CD14-positive monocyte (primary cell): ENCODE results near the gene AAGAB. TPM values are rescaled to one million over a fixed set of nuclear protein-coding genes. Genes with fewer than 3 reads are reported as not detected.
"Not testable (repeated sequence)": the region's sequence is repeated elsewhere in the genome, so short reads cannot be mapped to it uniquely, and the experiment has no call there.

Source experiments
- DNase-seq, 3 donors: peaks; one replicate each; pipeline ENCODE4 v3.0.0-alpha.2; 2011 to 2022
- H2AFZ ChIP-seq: 2 replicates; pipeline ENCODE4 v1.6.0; 2012; ENCODE audit warnings: mild to moderate bottlenecking, low read depth, low read length, inconsistent platforms; ENCODE audit not compliant: insufficient read depth, poor library complexity, severe bottlenecking
- H3K27ac ChIP-seq, 2 donors: 1 replicate in 1 of 2; 2 replicates in 1 of 2; pipeline ENCODE4 v1.5.1; 2012 to 2013; ENCODE audit warnings: low read length in 2 of 2, control low read depth in 1 of 2, inconsistent platforms in 1 of 2, low read depth in 1 of 2, mild to moderate bottlenecking in 1 of 2
- H3K27me3 ChIP-seq, 2 donors: one replicate each; pipeline versions ENCODE4 v1.6.0 to v1.6.1; 2011 to 2013; ENCODE audit warnings: low read length in 2 of 2; ENCODE audit not compliant: control insufficient read depth in 2 of 2, insufficient read depth in 2 of 2
- H3K36me3 ChIP-seq, 2 donors: replicated peaks in 1 of 2; 1 replicate in 1 of 2; 2 replicates in 1 of 2; pipeline versions ENCODE4 v1.5.1 to v1.6.1; 2012 to 2013; ENCODE audit warnings: low read length in 2 of 2, control low read depth in 1 of 2, inconsistent platforms in 1 of 2, mild to moderate bottlenecking in 1 of 2; ENCODE audit not compliant: insufficient read depth in 2 of 2, control insufficient read depth in 1 of 2
- H3K4me1 ChIP-seq, 2 donors: 1 replicate in 1 of 2; 2 replicates in 1 of 2; pipeline versions ENCODE4 v1.5.1 to v1.6.1; 2012 to 2013; ENCODE audit warnings: low read length in 2 of 2, control low read depth in 1 of 2, inconsistent platforms in 1 of 2, mild to moderate bottlenecking in 1 of 2, moderate library complexity in 1 of 2; ENCODE audit not compliant: insufficient read depth in 2 of 2, control insufficient read depth in 1 of 2
- H3K4me2 ChIP-seq: replicated peaks from 2 replicates; pipeline ENCODE3; 2012; ENCODE audit warnings: low read length, moderate library complexity, mild to moderate bottlenecking; ENCODE audit not compliant: poor library complexity, severe bottlenecking; ENCODE audit errors: extremely low read depth
- H3K4me3 ChIP-seq, 3 experiments: fragments of 200-600 bp in 1 of 3; sonication (generic) in 1 of 3; replicated peaks in 1 of 3; 1 replicate in 2 of 3; 2 replicates in 1 of 3; pipeline ENCODE4 v1.5.1; 2011 to 2013; ENCODE audit warnings: low read length in 3 of 3, mild to moderate bottlenecking in 3 of 3, control low read depth in 2 of 3, low read depth in 2 of 3, inconsistent platforms in 1 of 3, moderate library complexity in 1 of 3
- H3K79me2 ChIP-seq: 2 replicates; pipeline ENCODE4 v1.6.0; 2012; ENCODE audit warnings: mild to moderate bottlenecking, control low read depth, inconsistent platforms, low read length, moderate library complexity; ENCODE audit not compliant: insufficient read depth
- H3K9ac ChIP-seq: 2 replicates; pipeline ENCODE4 v1.6.0; 2017; ENCODE audit warnings: low read length, mild to moderate bottlenecking; ENCODE audit not compliant: insufficient read depth, poor library complexity, severe bottlenecking
- H3K9me3 ChIP-seq, 2 donors: replicated peaks in 1 of 2; 1 replicate in 1 of 2; 2 replicates in 1 of 2; pipeline versions ENCODE4 v1.5.1 to v1.6.1; 2012 to 2013; ENCODE audit warnings: low read length in 2 of 2, control low read depth in 1 of 2; ENCODE audit not compliant: control insufficient read depth in 1 of 2, insufficient read depth in 1 of 2
- H4K20me1 ChIP-seq: 2 replicates; pipeline ENCODE4 v1.6.0; 2012; ENCODE audit warnings: mild to moderate bottlenecking, low read length, control low read depth, moderate library complexity; ENCODE audit not compliant: insufficient read depth
- H3K27ac Mint-ChIP-seq, 7 donors: one replicate each; pipeline ENCODE4 v1.8.0; 2020; ENCODE audit warnings: mild to moderate bottlenecking in 7 of 7, mixed read lengths in 7 of 7, moderate library complexity in 6 of 7, inconsistent platforms in 2 of 7
- H3K27me3 Mint-ChIP-seq, 3 donors: one replicate each; pipeline ENCODE4 v1.8.0; 2021 to 2022; ENCODE audit warnings: low read depth in 3 of 3, mild to moderate bottlenecking in 3 of 3, mixed read lengths in 3 of 3, moderate library complexity in 3 of 3, inconsistent platforms in 1 of 3
- H3K36me3 Mint-ChIP-seq, 2 donors: one replicate each; pipeline ENCODE4 v1.8.0; 2020; ENCODE audit warnings: mixed read lengths in 2 of 2, inconsistent platforms in 1 of 2, mild to moderate bottlenecking in 1 of 2
- H3K4me1 Mint-ChIP-seq: one replicate; pipeline ENCODE4 v1.8.0; 2020; ENCODE audit warnings: mild to moderate bottlenecking, mixed read lengths
- H3K4me3 Mint-ChIP-seq, 2 donors: one replicate each; pipeline ENCODE4 v1.8.0; 2020; ENCODE audit warnings: mild to moderate bottlenecking in 2 of 2, mixed read lengths in 2 of 2, moderate library complexity in 1 of 2
- H3K9me3 Mint-ChIP-seq, 7 donors: one replicate each; pipeline ENCODE4 v1.8.0; 2020 to 2022; ENCODE audit warnings: mixed read lengths in 7 of 7, mild to moderate bottlenecking in 6 of 7, moderate library complexity in 6 of 7, inconsistent platforms in 2 of 7
- WGBS: methylation state at CpG from one replicate; pipeline ENCODE4 v1.1.5; 2013; ENCODE audit warnings: missing lambda C conversion rate; ENCODE audit not compliant: insufficient coverage; 5-methylcytosine and 5-hydroxymethylcytosine counted together
- intact Hi-C, 2 donors: fragments of 100-400 bp; cut with micrococcal nuclease; formaldehyde crosslinking; loops; one replicate each; pipeline versions ENCODE4 v1.15.0 to v1.15.1; 2023
- polyA plus RNA-seq, 3 donors: library from polyadenylated mRNA; depleted of rRNA in 1 of 3; unstranded in 2 of 3; stranded (reverse) in 1 of 3; fragments of 300-500 nt in 2 of 3; fragments of >200 nt in 1 of 3; fragmentation: Illumina TruSeq in 2 of 3; gene quantifications; 1 replicate in 2 of 3; 2 replicates in 1 of 3; pipeline ENCODE4 v1.2.3, GENCODE V29; 2012 to 2021
- TF ChIP-seq, protein P1 (sequence below): fragments of 200-600 bp; IDR thresholded peaks from one replicate; pipeline ENCODE4 v1.8.0; 2022; ENCODE audit warnings: antibody characterized with exemption, mild to moderate bottlenecking

The AAGAB gene
- polyA plus RNA-seq, 3 donors, result 11.2 to 40.4 (median 30.1) TPM

DNA sequence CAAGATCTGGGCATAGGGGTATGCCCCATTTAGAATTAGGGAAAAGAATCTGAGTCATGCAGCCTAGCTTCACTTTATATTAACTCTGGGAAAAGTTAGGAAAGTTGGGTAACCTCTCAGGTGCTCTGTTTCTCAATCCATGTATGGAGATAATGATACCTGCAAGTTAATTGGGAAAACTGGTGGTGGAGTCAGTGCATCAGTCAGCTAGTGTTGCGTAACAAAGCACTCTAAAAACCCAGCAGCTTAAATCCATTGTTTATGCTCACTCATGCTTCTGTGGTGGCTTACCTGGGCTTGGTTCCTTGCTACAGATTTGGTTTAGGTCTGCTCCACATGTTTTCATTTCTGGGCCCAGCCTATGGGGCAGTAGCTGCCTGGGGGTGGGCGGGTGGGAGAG lies 98.0 kb downstream of the AAGAB start:
- H3K9me3 Mint-ChIP-seq, result peaks cover 0 to 6% (median 4%) of the 10 kb centered on the region in 7 donors
- no peak overlapping the region for H2AFZ ChIP-seq
- TF ChIP-seq, protein P1, sequence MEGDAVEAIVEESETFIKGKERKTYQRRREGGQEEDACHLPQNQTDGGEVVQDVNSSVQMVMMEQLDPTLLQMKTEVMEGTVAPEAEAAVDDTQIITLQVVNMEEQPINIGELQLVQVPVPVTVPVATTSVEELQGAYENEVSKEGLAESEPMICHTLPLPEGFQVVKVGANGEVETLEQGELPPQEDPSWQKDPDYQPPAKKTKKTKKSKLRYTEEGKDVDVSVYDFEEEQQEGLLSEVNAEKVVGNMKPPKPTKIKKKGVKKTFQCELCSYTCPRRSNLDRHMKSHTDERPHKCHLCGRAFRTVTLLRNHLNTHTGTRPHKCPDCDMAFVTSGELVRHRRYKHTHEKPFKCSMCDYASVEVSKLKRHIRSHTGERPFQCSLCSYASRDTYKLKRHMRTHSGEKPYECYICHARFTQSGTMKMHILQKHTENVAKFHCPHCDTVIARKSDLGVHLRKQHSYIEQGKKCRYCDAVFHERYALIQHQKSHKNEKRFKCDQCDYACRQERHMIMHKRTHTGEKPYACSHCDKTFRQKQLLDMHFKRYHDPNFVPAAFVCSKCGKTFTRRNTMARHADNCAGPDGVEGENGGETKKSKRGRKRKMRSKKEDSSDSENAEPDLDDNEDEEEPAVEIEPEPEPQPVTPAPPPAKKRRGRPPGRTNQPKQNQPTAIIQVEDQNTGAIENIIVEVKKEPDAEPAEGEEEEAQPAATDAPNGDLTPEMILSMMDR, result no peak
- peaks cover 9% of the 10 kb centered on the region for H4K20me1 ChIP-seq
- H3K27ac Mint-ChIP-seq, result no peak overlapping the region
- DNase-seq, result no peak
- H3K4me1 Mint-ChIP-seq, result peaks cover 30% of the 10 kb centered on the region
- peaks cover 61% of the 10 kb centered on the region for H3K79me2 ChIP-seq
- no peak overlapping the region for H3K4me2 ChIP-seq
- H3K36me3 Mint-ChIP-seq, result peaks cover 36 to 42% of the 10 kb centered on the region in 2 donors
- intact Hi-C loops, result no loop called here
- H3K4me3 ChIP-seq, result no peak overlapping the region
- H3K9ac ChIP-seq, result no peak overlapping the region
- H3K4me1 ChIP-seq, result peaks cover 7 to 8% of the 10 kb centered on the region in 2 donors
- H3K27ac ChIP-seq, result no peak overlapping the region
- H3K9me3 ChIP-seq, result no peaks in the 10 kb centered on the region
- H3K27me3 ChIP-seq, result no peaks in the 10 kb centered on the region
- no peaks in the 10 kb centered on the region for H3K27me3 Mint-ChIP-seq
- H3K36me3 ChIP-seq, result peaks cover 0 to 9% of the 10 kb centered on the region in 2 donors
- no peak overlapping the region for H3K4me3 Mint-ChIP-seq
- WGBS, result no CpG with 5 or more reads among the region's 2 CpGs

DNA sequence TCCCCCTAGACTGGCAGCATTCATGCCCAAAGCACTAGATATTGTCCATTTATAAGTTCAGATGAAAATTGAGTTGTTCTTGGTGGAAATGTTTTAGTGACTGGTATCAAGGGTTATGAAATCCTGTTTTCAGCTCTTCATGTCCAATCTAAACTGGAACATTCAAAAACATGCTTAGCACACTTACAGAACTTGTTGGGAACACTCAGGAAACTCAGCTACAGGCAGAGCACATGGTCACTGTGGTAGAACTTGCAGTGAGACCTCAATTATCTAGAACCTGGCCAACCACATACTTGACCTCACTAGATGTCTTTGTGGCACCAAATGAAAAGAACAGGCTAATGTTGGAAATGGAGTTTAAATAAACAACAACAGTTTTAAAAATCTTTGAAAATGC lies 100.2 kb downstream of the AAGAB start:
- DNase-seq, result no peak
- Mint-ChIP-seq H3K27ac (peak overlapping the region in 3 of 7 donors; percentile 43 to 70 (median 66)), H3K36me3 (peaks cover 36 to 40% of the 10 kb centered on the region in 2 donors), H3K9me3 (peaks cover 0 to 6% (median 4%) of the 10 kb centered on the region in 7 donors), H3K4me1 (peaks cover 40% of the 10 kb centered on the region), H3K27me3 (no peaks in the 10 kb centered on the region), H3K4me3 (no peak overlapping the region)
- Histone ChIP-seq H3K4me2 (no peak overlapping the region), H3K4me3 (no peak overlapping the region), H3K9ac (no peak overlapping the region), H3K79me2 (peaks cover 61% of the 10 kb centered on the region), H3K27ac (no peak overlapping the region), H3K4me1 (peaks cover 17 to 20% of the 10 kb centered on the region in 2 donors), H2AFZ (no peak overlapping the region), H4K20me1 (peaks cover 7% of the 10 kb centered on the region), H3K27me3 (no peaks in the 10 kb centered on the region), H3K9me3 (no peaks in the 10 kb centered on the region), H3K36me3 (peaks cover 0 to 9% of the 10 kb centered on the region in 2 donors)
- TF ChIP-seq, protein P1, result no peak
- intact Hi-C loops, result loop anchor here (5.0 kb wide), 2 partner anchors 33 to 47 kb away; no protein-coding TSS in a partner anchor

GRCh38 chr15:67153044-67153443 lies 101.4 kb downstream of the AAGAB start:
- not testable (repeated sequence) for H3K9me3 Mint-ChIP-seq, H3K4me3 ChIP-seq, H3K4me2 ChIP-seq, H3K27ac ChIP-seq, H3K4me3 Mint-ChIP-seq, H3K36me3 ChIP-seq, H3K9ac ChIP-seq, H2AFZ ChIP-seq, H3K27me3 Mint-ChIP-seq, H4K20me1 ChIP-seq, H3K27ac Mint-ChIP-seq, DNase-seq, H3K27me3 ChIP-seq, H3K9me3 ChIP-seq
- intact Hi-C loops, result loop anchor here (5.0 kb wide), 2 partner anchors 34 to 46 kb away; no protein-coding TSS in a partner anchor
- H3K79me2 ChIP-seq, result peaks cover 58% of the 10 kb centered on the region
- peaks cover 35 to 42% of the 10 kb centered on the region in 2 donors for H3K36me3 Mint-ChIP-seq
- 95% methylated on average over 6 of the region's 6 CpGs for WGBS
- peaks cover 52% of the 10 kb centered on the region for H3K4me1 Mint-ChIP-seq
- peaks cover 29 to 32% of the 10 kb centered on the region in 2 donors for H3K4me1 ChIP-seq
